Endothelial cell of umbilical vein (primary cell): ENCODE results near the gene OTOS. TPM values are rescaled to one million over a fixed set of nuclear protein-coding genes. Genes with fewer than 3 reads are reported as not detected.

ENCODE experiments used
- BruUV-seq: library from RNA; stranded (reverse); fragments of 400-500 nt; replicated peaks from 2 replicates; lab custom pipeline; 2021; lab: Mats Ljungman, UMichigan
- CTCF ChIA-PET: fragments of 300-600, 350-600 bp; sonication (Branson Sonifier 250); formaldehyde crosslinking; loops from one replicate; lab custom pipeline; 2021; ENCODE audit warnings: antibody characterized with exemption, inconsistent platforms; lab: Charles Lee
- POLR2A ChIA-PET: fragments of 300-600, 350-600 bp; sonication (Branson Sonifier 250); formaldehyde crosslinking; loops from one replicate; lab custom pipeline; 2021; ENCODE audit warnings: antibody characterized with exemption, inconsistent platforms; lab: Charles Lee
- DNase-seq: peaks from one replicate; pipeline ENCODE4 v3.0.0-alpha.2; 2011; ENCODE audit warnings: low read depth, low spot score
- FAIRE-seq: peaks from 2 replicates; lab custom pipeline; 2011; peaks lifted over from hg19 to GRCh38; lab: Jason Lieb, UNC
- H2AFZ ChIP-seq: 2 replicates; pipeline ENCODE4 v1.6.0; 2012; ENCODE audit warnings: low read depth, low read length, control low read depth, inconsistent platforms
- H3K27ac ChIP-seq: 2 replicates; pipeline ENCODE4 v1.5.1; 2011; ENCODE audit warnings: low read depth, mild to moderate bottlenecking, control low read depth, low read length, moderate library complexity; ENCODE audit not compliant: insufficient read depth
- H3K27me3 ChIP-seq, 2 experiments: 2 replicates each; pipeline versions ENCODE4 v1.6.0 to v1.6.1; 2011; ENCODE audit warnings: low read length in 2 of 2, mixed read lengths in 1 of 2; ENCODE audit not compliant: control insufficient read depth in 2 of 2, insufficient read depth in 2 of 2
- H3K36me3 ChIP-seq, 2 experiments: 2 replicates in 1 of 2; 3 replicates in 1 of 2; pipeline ENCODE4 v1.5.1; 2011; ENCODE audit warnings: low read length in 2 of 2, mild to moderate bottlenecking in 1 of 2, moderate library complexity in 1 of 2; ENCODE audit not compliant: control insufficient read depth in 2 of 2, insufficient read depth in 2 of 2; ENCODE audit errors: extremely low read depth in 1 of 2
- H3K4me1 ChIP-seq: 3 replicates; pipeline ENCODE4 v1.5.1; 2011; ENCODE audit warnings: mild to moderate bottlenecking, low read length; ENCODE audit not compliant: control insufficient read depth, insufficient read depth; ENCODE audit errors: extremely low read depth
- H3K4me2 ChIP-seq: 2 replicates; pipeline ENCODE4 v1.6.1; 2011; ENCODE audit warnings: low read length, control low read depth, mixed read lengths; ENCODE audit not compliant: insufficient read depth
- H3K4me3 ChIP-seq, 3 experiments: fragments of 200-600 bp in 1 of 3; sonication (generic), shearing (Covaris generic) in 1 of 3; replicated peaks in 1 of 3; 2 replicates each; pipeline ENCODE4 v1.5.1; 2011 to 2016; ENCODE audit warnings: control low read depth in 3 of 3, low read length in 3 of 3, mild to moderate bottlenecking in 2 of 3, inconsistent platforms in 1 of 3, low read depth in 1 of 3, moderate library complexity in 1 of 3; ENCODE audit not compliant: insufficient read depth in 1 of 3
- H3K79me2 ChIP-seq: 2 replicates; pipeline ENCODE4 v1.6.0; 2012; ENCODE audit warnings: low read length, inconsistent platforms; ENCODE audit not compliant: control insufficient read depth, insufficient read depth
- H3K9ac ChIP-seq: replicated peaks from 2 replicates; pipeline ENCODE3; 2011; ENCODE audit warnings: low read length, control low read depth; ENCODE audit not compliant: insufficient read depth; ENCODE audit errors: extremely low read depth
- H3K9me1 ChIP-seq: replicated peaks from 3 replicates; pipeline ENCODE4 v1.6.0; 2011; ENCODE audit warnings: mild to moderate bottlenecking, low read length; ENCODE audit not compliant: control insufficient read depth, insufficient read depth; ENCODE audit errors: extremely low read depth
- H3K9me3 ChIP-seq: replicated peaks from 2 replicates; pipeline ENCODE4 v1.5.1; 2012; ENCODE audit warnings: low read length, inconsistent platforms; ENCODE audit not compliant: control insufficient read depth, insufficient read depth
- H4K20me1 ChIP-seq: replicated peaks from 2 replicates; pipeline ENCODE3; 2011; ENCODE audit warnings: mild to moderate bottlenecking, low read length; ENCODE audit not compliant: control insufficient read depth, insufficient read depth; ENCODE audit errors: extremely low read depth
- CTCF ChIP-seq, 2 donors: IDR thresholded peaks; 1 replicate in 1 of 2; 2 replicates in 1 of 2; pipeline ENCODE4 v1.5.1; 2011; ENCODE audit warnings: low read length in 2 of 2, mild to moderate bottlenecking in 2 of 2, moderate library complexity in 2 of 2, control low read depth in 1 of 2, inconsistent platforms in 1 of 2, low read depth in 1 of 2; ENCODE audit not compliant: insufficient read depth in 1 of 2; ENCODE audit errors: extremely low read depth in 1 of 2
- EZH2 ChIP-seq: IDR thresholded peaks from 2 replicates; pipeline ENCODE4 v1.6.1; 2012; ENCODE audit warnings: borderline replicate concordance, low read depth, mild to moderate bottlenecking, moderate library complexity, low read length, inconsistent platforms; ENCODE audit not compliant: severe bottlenecking
- FOS ChIP-seq: IDR thresholded peaks from 2 replicates; pipeline ENCODE4 v1.6.1; 2011; ENCODE audit warnings: mild to moderate bottlenecking, low read length, moderate library complexity, borderline replicate concordance; ENCODE audit not compliant: insufficient read depth
- GATA2 ChIP-seq: IDR thresholded peaks from 2 replicates; pipeline ENCODE4 v1.7.0; 2011; ENCODE audit warnings: low read depth, mild to moderate bottlenecking, moderate library complexity, mixed read lengths, low read length; ENCODE audit not compliant: insufficient read length, insufficient read depth
- MYC ChIP-seq: IDR thresholded peaks from one replicate; pipeline ENCODE4 v1.6.1; 2011; ENCODE audit warnings: mild to moderate bottlenecking, low read depth, low read length
- POLR2A ChIP-seq: IDR thresholded peaks from 2 replicates; pipeline ENCODE4 v1.6.1; 2012; ENCODE audit warnings: low read depth, mild to moderate bottlenecking, control low read depth, low read length
- POLR2AphosphoS5 ChIP-seq: IDR thresholded peaks from 2 replicates; pipeline ENCODE4 v1.6.1; 2012; ENCODE audit warnings: low read depth, mild to moderate bottlenecking, control low read depth, low read length, moderate library complexity; ENCODE audit not compliant: insufficient read depth
- dilution Hi-C: fragments of 300-500 bp; cut with MboI; formaldehyde crosslinking; loops from one replicate; pipeline ENCODE4 v1.15.0; 2019; ENCODE audit warnings: low sequenced_read_pairs; ENCODE audit not compliant: extremely low pct_ligation_motif_present
- intact Hi-C: fragments of 100-400 bp; cut with micrococcal nuclease; formaldehyde crosslinking; loops from one replicate; pipeline ENCODE4 v1.10.0; 2022
- polyA plus RNA-seq, 4 experiments: library from polyadenylated mRNA; depleted of rRNA in 3 of 4; stranded (reverse) in 3 of 4; unstranded in 1 of 4; fragments of >200 nt; gene quantifications; 2 replicates each; pipeline versions ENCODE4 v1.2.1 to v1.2.3, GENCODE V29; 2011 to 2012; ENCODE audit warnings: missing spikeins in 1 of 4
- total RNA-seq: library from RNA; stranded (reverse); gene quantifications from 2 replicates; pipeline ENCODE4 v1.2.3, GENCODE V29; 2021
- TF ChIP-seq, protein P1 (sequence below): IDR thresholded peaks from 2 replicates; pipeline ENCODE4 v1.6.1; 2011; ENCODE audit not compliant: insufficient read depth, insufficient read length

OTOS gene
- total and polyA plus RNA-seq, 2 donors (not counting 3 experiments of a cell fraction or from before 2014, with no cell fraction given): not detected

DNA sequence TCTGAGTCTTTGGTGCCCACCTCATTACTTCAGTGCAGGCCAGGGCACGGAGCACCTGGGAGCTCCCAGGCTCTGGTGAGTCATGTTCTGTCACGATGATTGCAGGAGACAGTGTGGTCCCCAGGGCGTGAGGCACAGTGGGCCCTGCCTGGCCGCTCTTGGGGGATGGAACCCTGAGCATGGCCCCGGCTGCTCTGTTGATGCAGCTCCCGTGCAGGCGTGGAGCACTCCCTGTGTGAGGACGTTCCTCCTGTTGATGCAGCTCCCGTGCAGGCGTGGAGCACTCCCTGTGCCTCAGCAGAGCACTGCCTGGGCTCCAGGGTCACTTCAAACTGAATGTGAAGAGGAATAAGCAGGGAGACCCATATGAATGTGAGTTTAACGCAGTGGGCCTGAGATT lies 34.5 kb downstream of the OTOS start:
- no peaks in the 10 kb centered on the region for H3K27me3 ChIP-seq
- no peaks in the 10 kb centered on the region for H3K36me3 ChIP-seq
- H3K9ac ChIP-seq: no peak overlapping the region
- BruUV-seq: no TSS peak
- H3K9me3 ChIP-seq: no peaks in the 10 kb centered on the region
- dilution Hi-C loops (no loop called here), intact Hi-C loops (no loop called here)
- no peaks in the 10 kb centered on the region for H3K9me1 ChIP-seq
- H3K4me1 ChIP-seq: no peaks in the 10 kb centered on the region
- CTCF ChIA-PET: no interaction called here
- H4K20me1 ChIP-seq: no peaks in the 10 kb centered on the region
- no peak overlapping the region for H3K4me3 ChIP-seq
- TF ChIP-seq, protein P1, sequence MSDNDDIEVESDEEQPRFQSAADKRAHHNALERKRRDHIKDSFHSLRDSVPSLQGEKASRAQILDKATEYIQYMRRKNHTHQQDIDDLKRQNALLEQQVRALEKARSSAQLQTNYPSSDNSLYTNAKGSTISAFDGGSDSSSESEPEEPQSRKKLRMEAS: no peak
- no peak for TF ChIP-seq POLR2A
- TF ChIP-seq CTCF (IDR thresholded peaks at IDR 0.05; ENCODE audit: extremely low read depth in 1 of 2, insufficient read depth in 1 of 2, low read depth in 1 of 2, low read length in 2 of 2): no peak
- no peak for TF ChIP-seq MYC
- no peak for TF ChIP-seq POLR2AphosphoS5
- no peak for TF ChIP-seq EZH2
- no peak for TF ChIP-seq GATA2
- no peak for TF ChIP-seq FOS
- FAIRE-seq: no peak
- no peaks in the 10 kb centered on the region for H3K79me2 ChIP-seq
- POLR2A ChIA-PET: no interaction called here
- H3K4me2 ChIP-seq: no peak overlapping the region
- H3K27ac ChIP-seq: no peak overlapping the region
- H2AFZ ChIP-seq: no peak overlapping the region
- DNase-seq: no peak
